H1 (cell line): Measurements from ENCODE around the gene ADCY9. TPM values are rescaled to one million over a fixed set of nuclear protein-coding genes. Genes with fewer than 3 reads are reported as not detected.

Experiments used
- CTCF ChIA-PET: fragments of 300-600 bp; sonication (Branson Sonifier 250); formaldehyde crosslinking; loops from one replicate; lab custom pipeline; 2021; ENCODE audit not compliant: partially characterized antibody; lab: Charles Lee
- POLR2A ChIA-PET: fragments of 300-600 bp; sonication (Branson Sonifier 250); formaldehyde crosslinking; loops from one replicate; lab custom pipeline; 2021; ENCODE audit warnings: inconsistent platforms; ENCODE audit not compliant: partially characterized antibody; lab: Charles Lee
- DNase-seq, 2 experiments: peaks; one replicate each; pipeline versions ENCODE4 v3.0.0 to v3.0.0-alpha.2; 2010 to 2022; ENCODE audit warnings: low spot score in 2 of 2, low read depth in 1 of 2, mixed read lengths in 1 of 2
- FAIRE-seq: peaks from 2 replicates; lab custom pipeline; 2011; peaks lifted over from hg19 to GRCh38; lab: Jason Lieb, UNC
- H2AFZ ChIP-seq: 2 replicates; pipeline ENCODE4 v1.8.1; 2012; ENCODE audit warnings: low read length, inconsistent platforms
- H2AK5ac ChIP-seq: 2 replicates; pipeline ENCODE4 v1.6.1; 2013; ENCODE audit warnings: low read depth, low read length
- H2BK120ac ChIP-seq: replicated peaks from 2 replicates; pipeline ENCODE3; 2013; ENCODE audit warnings: low read depth, low read length, inconsistent platforms
- H2BK12ac ChIP-seq: 2 replicates; pipeline ENCODE4 v1.6.1; 2013; ENCODE audit warnings: low read depth, low read length
- H2BK15ac ChIP-seq: 2 replicates; pipeline ENCODE4 v1.6.1; 2013; ENCODE audit warnings: low read length
- H2BK20ac ChIP-seq: 2 replicates; pipeline ENCODE4 v1.6.1; 2013; ENCODE audit warnings: low read length
- H2BK5ac ChIP-seq: 2 replicates; pipeline ENCODE4 v1.6.1; 2013; ENCODE audit warnings: low read depth, low read length
- H3K14ac ChIP-seq: 2 replicates; pipeline ENCODE4 v1.6.1; 2013; ENCODE audit warnings: inconsistent platforms; ENCODE audit not compliant: insufficient read length
- H3K18ac ChIP-seq: 2 replicates; pipeline ENCODE4 v1.6.1; 2013; ENCODE audit warnings: low read length; ENCODE audit errors: extremely low read depth
- H3K23ac ChIP-seq: 2 replicates; pipeline ENCODE4 v1.6.1; 2013; ENCODE audit warnings: inconsistent platforms; ENCODE audit not compliant: insufficient read length
- H3K23me2 ChIP-seq: 2 replicates; pipeline ENCODE4 v1.6.1; 2013; ENCODE audit warnings: low read depth, low read length
- H3K27ac ChIP-seq: 2 replicates; pipeline ENCODE4 v1.6.1; 2011; ENCODE audit warnings: low read depth, low read length, inconsistent platforms
- H3K27me3 ChIP-seq, 4 experiments: replicated peaks in 1 of 4; 1 replicate in 1 of 4; 2 replicates in 3 of 4; pipeline versions ENCODE4 v1.6.1 to v1.8.1; 2011 to 2013; ENCODE audit warnings: low read length in 3 of 4, mild to moderate bottlenecking in 3 of 4, inconsistent platforms in 2 of 4, mixed read lengths in 2 of 4, moderate library complexity in 1 of 4; ENCODE audit not compliant: control insufficient read depth in 3 of 4, insufficient read depth in 3 of 4; ENCODE audit errors: extremely low read depth in 1 of 4
- H3K36me3 ChIP-seq, 4 experiments: 2 replicates each; pipeline versions ENCODE4 v1.6.1 to v1.8.1; 2011 to 2013; ENCODE audit warnings: mild to moderate bottlenecking in 4 of 4, low read length in 3 of 4, moderate library complexity in 2 of 4, control low read depth in 1 of 4, inconsistent platforms in 1 of 4; ENCODE audit not compliant: insufficient read depth in 4 of 4, control insufficient read depth in 2 of 4
- H3K4ac ChIP-seq: replicated peaks from 2 replicates; pipeline ENCODE3; 2013; ENCODE audit warnings: low read length, low read depth, mixed read lengths, inconsistent platforms; ENCODE audit not compliant: insufficient read length
- H3K4me1 ChIP-seq, 4 experiments: replicated peaks in 1 of 4; 1 replicate in 1 of 4; 2 replicates in 3 of 4; pipeline versions ENCODE4 v1.6.1 to v1.8.1; 2011 to 2013; ENCODE audit warnings: low read length in 3 of 4, inconsistent platforms in 2 of 4, mixed read lengths in 1 of 4; ENCODE audit not compliant: insufficient read depth in 4 of 4, control insufficient read depth in 3 of 4
- H3K4me2 ChIP-seq, 2 experiments: 2 replicates each; pipeline versions ENCODE4 v1.6.1 to v1.8.1; 2011 to 2013; ENCODE audit warnings: low read depth in 2 of 2, low read length in 2 of 2, control low read depth in 1 of 2, inconsistent platforms in 1 of 2, mild to moderate bottlenecking in 1 of 2; ENCODE audit not compliant: insufficient read depth in 1 of 2
- H3K4me3 ChIP-seq, 4 experiments: fragments of 200-600, 300-600 bp in 1 of 4; sonication (generic), shearing (Covaris generic), sonication (Bioruptor Twin) in 1 of 4; 2 replicates each; pipeline versions ENCODE4 v1.5.1 to v1.8.1; 2011 to 2016; ENCODE audit warnings: low read length in 4 of 4, low read depth in 3 of 4, control low read depth in 2 of 4, inconsistent platforms in 2 of 4, mild to moderate bottlenecking in 2 of 4, mixed read lengths in 1 of 4, moderate library complexity in 1 of 4; ENCODE audit not compliant: insufficient read depth in 2 of 4; ENCODE audit errors: extremely low read depth in 1 of 4
- H3K56ac ChIP-seq: replicated peaks from 2 replicates; pipeline ENCODE3; 2013; ENCODE audit warnings: low read depth, mild to moderate bottlenecking, mixed read lengths, low read length, inconsistent platforms; ENCODE audit not compliant: insufficient read length
- H3K79me1 ChIP-seq: 2 replicates; pipeline ENCODE4 v1.6.1; 2013; ENCODE audit warnings: low read depth, low read length, control low read depth
- H3K79me2 ChIP-seq, 2 experiments: 2 replicates each; pipeline versions ENCODE4 v1.6.1 to v1.8.1; 2012 to 2013; ENCODE audit warnings: low read length in 2 of 2, mild to moderate bottlenecking in 2 of 2, inconsistent platforms in 1 of 2; ENCODE audit not compliant: insufficient read depth in 2 of 2, control insufficient read depth in 1 of 2
- H3K9ac ChIP-seq, 4 experiments: replicated peaks in 1 of 4; 1 replicate in 1 of 4; 2 replicates in 3 of 4; pipeline versions ENCODE4 v1.6.1 to v1.8.1; 2011 to 2013; ENCODE audit warnings: low read depth in 3 of 4, low read length in 3 of 4, control low read depth in 2 of 4, mild to moderate bottlenecking in 2 of 4, moderate library complexity in 2 of 4, inconsistent platforms in 1 of 4; ENCODE audit errors: extremely low read depth in 1 of 4
- H3K9me3 ChIP-seq, 2 experiments: 2 replicates each; pipeline versions ENCODE4 v1.6.1 to v1.8.1; 2012 to 2013; ENCODE audit warnings: mild to moderate bottlenecking in 2 of 2, moderate library complexity in 2 of 2, control low read depth in 1 of 2, inconsistent platforms in 1 of 2, low read depth in 1 of 2, low read length in 1 of 2, mixed read lengths in 1 of 2; ENCODE audit not compliant: insufficient read depth in 2 of 2
- H4K20me1 ChIP-seq, 2 experiments: replicated peaks in 1 of 2; 2 replicates each; pipeline versions ENCODE3 to v1.8.1; 2011 to 2013; ENCODE audit warnings: inconsistent platforms in 2 of 2, low read length in 2 of 2, mild to moderate bottlenecking in 1 of 2; ENCODE audit not compliant: insufficient read depth in 2 of 2, control insufficient read depth in 1 of 2
- H4K5ac ChIP-seq: 2 replicates; pipeline ENCODE4 v1.6.1; 2013; ENCODE audit warnings: low read length, low read depth, mixed read lengths, inconsistent platforms; ENCODE audit not compliant: insufficient read length
- H4K8ac ChIP-seq: 2 replicates; pipeline ENCODE4 v1.8.0; 2013; ENCODE audit warnings: mild to moderate bottlenecking, moderate library complexity, low read length, inconsistent platforms; ENCODE audit not compliant: insufficient read depth; ENCODE audit errors: extremely low read depth
- H4K91ac ChIP-seq: replicated peaks from 2 replicates; pipeline ENCODE3; 2013; ENCODE audit warnings: low read length, mixed read lengths, inconsistent platforms; ENCODE audit not compliant: insufficient read length
- CBX5 ChIP-seq: fragments of 300-800, 300-1000 bp; sonication (generic); IDR thresholded peaks from 2 replicates; pipeline ENCODE4 v1.7.1; 2016; ENCODE audit warnings: antibody characterized with exemption, low read length, low read depth
- CBX8 ChIP-seq: fragments of 300-800, 300-1000 bp; sonication (generic); IDR thresholded peaks from 2 replicates; pipeline ENCODE4 v1.7.1; 2016; ENCODE audit warnings: low read depth, low read length, borderline replicate concordance
- CHD1 ChIP-seq: IDR thresholded peaks from 2 replicates; pipeline ENCODE4 v1.6.1; 2012; ENCODE audit warnings: low read depth, low read length, improper control_type of control experiment
- CHD2 ChIP-seq: IDR thresholded peaks from 2 replicates; pipeline ENCODE4 v1.6.1; 2012; ENCODE audit warnings: low read length, improper control_type of control experiment
- HDAC6 ChIP-seq: IDR thresholded peaks from one replicate; pipeline ENCODE4 v1.7.1; 2012; ENCODE audit warnings: low read depth, mild to moderate bottlenecking, inconsistent platforms, low read length, moderate library complexity
- KDM4A ChIP-seq: IDR thresholded peaks from one replicate; pipeline ENCODE4 v1.7.1; 2012; ENCODE audit warnings: low read depth, mild to moderate bottlenecking, moderate library complexity, low read length, inconsistent platforms; ENCODE audit not compliant: severe bottlenecking
- KDM5A ChIP-seq: fragments of 200-600 bp; IDR thresholded peaks from 2 replicates; pipeline ENCODE4 v1.7.1; 2012; ENCODE audit warnings: mild to moderate bottlenecking, low read length, inconsistent platforms, mixed read lengths
- PHF8 ChIP-seq: fragments of 200-600 bp; sonication (generic); conservative IDR thresholded peaks from 2 replicates; pipeline ENCODE4 v1.7.1; 2012; ENCODE audit warnings: low read depth, mild to moderate bottlenecking, inconsistent platforms, low read length, moderate library complexity
- RAD21 ChIP-seq, 2 experiments: IDR thresholded peaks in 1 of 2; conservative IDR thresholded peaks in 1 of 2; 2 replicates each; pipeline ENCODE4 v1.6.1; 2011; ENCODE audit warnings: low read depth in 2 of 2, low read length in 2 of 2, improper control_type of control experiment in 1 of 2, inconsistent platforms in 1 of 2, mild to moderate bottlenecking in 1 of 2, moderate library complexity in 1 of 2
- RBBP5 ChIP-seq: IDR thresholded peaks from 2 replicates; pipeline ENCODE4 v1.7.1; 2012; ENCODE audit warnings: low read depth, mild to moderate bottlenecking, inconsistent platforms, low read length, moderate library complexity, borderline replicate concordance
- RFX5 ChIP-seq: IDR thresholded peaks from 2 replicates; pipeline ENCODE4 v1.6.1; 2011; ENCODE audit warnings: low read depth, low read length, improper control_type of control experiment, borderline replicate concordance
- SIRT6 ChIP-seq: IDR thresholded peaks from one replicate; pipeline ENCODE4 v1.7.1; 2012; ENCODE audit warnings: low read length, inconsistent platforms
- SP2 ChIP-seq: IDR thresholded peaks from 2 replicates; pipeline ENCODE4 v1.6.1; 2012; ENCODE audit warnings: mild to moderate bottlenecking, low read length, inconsistent platforms
- TAF1 ChIP-seq: IDR thresholded peaks from 2 replicates; pipeline ENCODE4 v1.6.1; 2011; ENCODE audit warnings: mild to moderate bottlenecking, low read depth, low read length
- WGBS, 2 experiments: shearing (Covaris generic) in 1 of 2; methylation state at CpG; one replicate each; pipeline versions ENCODE4 v1.1.6 to v1.1.7; 2013 to 2015; ENCODE audit warnings: low lambda C conversion rate in 2 of 2, mixed read lengths in 2 of 2, inconsistent platforms in 1 of 2, low coverage in 1 of 2, missing lambda C conversion rate in 1 of 2; ENCODE audit not compliant: insufficient replicate concordance in 2 of 2, insufficient coverage in 1 of 2, insufficient read length in 1 of 2; ENCODE audit errors: extremely low coverage in 1 of 2, missing lambda C conversion rate in 1 of 2; 5-methylcytosine and 5-hydroxymethylcytosine counted together
- polyA plus RNA-seq, 7 experiments: library from polyadenylated mRNA; depleted of rRNA in 3 of 7; stranded (reverse) in 5 of 7; unstranded in 2 of 7; fragments of >200 nt in 5 of 7; fragments of 200-250 nt in 2 of 7; gene quantifications; 1 replicate in 5 of 7; 2 replicates in 1 of 7; 4 replicates in 1 of 7; pipeline versions ENCODE4 v1.2.1 to v1.2.3, GENCODE V29; 2011 to 2013; ENCODE audit warnings: missing spikeins in 2 of 7, mixed read lengths in 2 of 7
- total RNA-seq: library from RNA; stranded (reverse); fragmentation: NEBNext Ultra II Directional; extraction: Animal tissue kit (Norgen Biotek cat#: 25700); gene quantifications from 2 replicates; pipeline ENCODE4 v1.2.1, GENCODE V29; 2021

The ADCY9 gene
- total and polyA plus RNA-seq, 2 of the 8 experiments (the other 6 are each of a cell fraction or from before 2014, with no cell fraction given), result 5.4 to 13.1 TPM

DNA sequence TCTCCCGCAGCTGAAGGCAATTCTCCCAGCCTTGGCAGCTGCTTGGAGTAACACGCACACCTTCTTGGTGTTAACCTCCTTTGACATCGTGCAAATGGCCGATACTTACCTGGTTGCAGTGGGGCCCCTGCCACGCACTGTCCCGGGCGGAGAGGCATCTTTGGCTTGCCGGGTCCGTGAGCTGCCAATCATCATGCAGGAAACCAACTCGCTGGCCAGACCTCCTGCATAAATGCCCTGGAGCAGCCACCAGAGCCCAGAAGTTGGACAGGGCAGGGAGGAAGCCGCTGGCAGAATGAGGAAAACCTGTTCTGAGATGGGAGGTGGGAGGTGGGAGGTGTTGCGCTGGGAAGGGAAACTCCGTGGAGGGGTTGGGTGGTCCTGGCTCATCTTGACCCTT is 194.0 kb downstream of the ADCY9 start:
- Histone ChIP-seq H3K4me1 (no peaks in the 10 kb centered on the region), H2BK12ac (no peak overlapping the region), H2BK20ac (no peak overlapping the region), H3K4me3 (no peak overlapping the region), H3K56ac (no peak overlapping the region), H2AK5ac (no peak overlapping the region), H3K36me3 (no peaks in the 10 kb centered on the region), H3K23me2 (no peaks in the 10 kb centered on the region), H4K91ac (no peak overlapping the region), H3K4ac (no peak overlapping the region), H3K4me2 (no peak overlapping the region), H3K79me2 (no peaks in the 10 kb centered on the region)
- CTCF ChIA-PET, result interaction anchor here (1.1 to 1.2 kb wide), 2 partner anchors 13 to 17 kb away, joined by 4 to 5 read pairs; no protein-coding TSS in a partner anchor
- TF ChIP-seq CBX5 (no peak), KDM5A (no peak), CBX8 (no peak), CHD1 (no peak), KDM4A (no peak), TAF1 (no peak), RFX5 (no peak), SIRT6 (no peak), RAD21 (IDR thresholded peaks at IDR 0.05 in 1 of 2, conservative IDR thresholded peaks at IDR 0.05 in 1 of 2; ENCODE audit: low read depth in 2 of 2, low read length in 2 of 2) (no peak), SP2 (no peak), HDAC6 (no peak), RBBP5 (no peak), PHF8 (no peak), CHD2 (no peak)
- TF ChIP-seq, all 59 proteins: peak for 0
- H2AFZ ChIP-seq, result no peak overlapping the region
- H4K8ac ChIP-seq, result no peak overlapping the region
- 90% methylated on average over 13 of the region's 13 CpGs; no CpG with 5 or more reads in 1 of the 2 experiments for WGBS, 2 experiments
- H3K9me3 ChIP-seq, result peaks cover 2 to 6% of the 10 kb centered on the region in 2 experiments
- H3K79me1 ChIP-seq, result no peaks in the 10 kb centered on the region
- POLR2A ChIA-PET, result no interaction called here
- H2BK5ac ChIP-seq, result no peak overlapping the region
- H2BK15ac ChIP-seq, result no peak overlapping the region
- H3K23ac ChIP-seq, result no peak overlapping the region
- no peaks in the 10 kb centered on the region for H4K20me1 ChIP-seq
- H3K18ac ChIP-seq, result no peak overlapping the region
- DNase-seq, result no peak
- no peak for FAIRE-seq
- no peak overlapping the region for H3K14ac ChIP-seq
- no peak overlapping the region for H2BK120ac ChIP-seq
- H3K27ac ChIP-seq, result no peak overlapping the region
- no peak overlapping the region for H4K5ac ChIP-seq
- no peak overlapping the region for H3K9ac ChIP-seq
- no peaks in the 10 kb centered on the region for H3K27me3 ChIP-seq
